Fibroblast of villous mesenchyme (primary cell): Measurements from ENCODE around the gene CDHR4. TPM values are rescaled to one million over a fixed set of nuclear protein-coding genes. Genes with fewer than 3 reads are reported as not detected.

ENCODE experiments used
- DNase-seq: peaks from one replicate; pipeline ENCODE4 v3.0.0-alpha.2; 2010; ENCODE audit warnings: low read depth
- H3K4me3 ChIP-seq: 2 replicates; pipeline ENCODE4 v1.5.1; 2011; ENCODE audit warnings: low read depth, mild to moderate bottlenecking, low read length
- total RNA-seq: library from RNA; depleted of rRNA; stranded (reverse); fragments of >200 nt; gene quantifications from 2 replicates; pipeline ENCODE4 v1.2.3, GENCODE V29; 2012
- TF ChIP-seq, protein P1 (sequence below): IDR thresholded peaks from 2 replicates; pipeline ENCODE4 v1.5.1; 2012; ENCODE audit warnings: low read depth, mild to moderate bottlenecking, low read length; ENCODE audit not compliant: insufficient read depth

Gene CDHR4, protein sequence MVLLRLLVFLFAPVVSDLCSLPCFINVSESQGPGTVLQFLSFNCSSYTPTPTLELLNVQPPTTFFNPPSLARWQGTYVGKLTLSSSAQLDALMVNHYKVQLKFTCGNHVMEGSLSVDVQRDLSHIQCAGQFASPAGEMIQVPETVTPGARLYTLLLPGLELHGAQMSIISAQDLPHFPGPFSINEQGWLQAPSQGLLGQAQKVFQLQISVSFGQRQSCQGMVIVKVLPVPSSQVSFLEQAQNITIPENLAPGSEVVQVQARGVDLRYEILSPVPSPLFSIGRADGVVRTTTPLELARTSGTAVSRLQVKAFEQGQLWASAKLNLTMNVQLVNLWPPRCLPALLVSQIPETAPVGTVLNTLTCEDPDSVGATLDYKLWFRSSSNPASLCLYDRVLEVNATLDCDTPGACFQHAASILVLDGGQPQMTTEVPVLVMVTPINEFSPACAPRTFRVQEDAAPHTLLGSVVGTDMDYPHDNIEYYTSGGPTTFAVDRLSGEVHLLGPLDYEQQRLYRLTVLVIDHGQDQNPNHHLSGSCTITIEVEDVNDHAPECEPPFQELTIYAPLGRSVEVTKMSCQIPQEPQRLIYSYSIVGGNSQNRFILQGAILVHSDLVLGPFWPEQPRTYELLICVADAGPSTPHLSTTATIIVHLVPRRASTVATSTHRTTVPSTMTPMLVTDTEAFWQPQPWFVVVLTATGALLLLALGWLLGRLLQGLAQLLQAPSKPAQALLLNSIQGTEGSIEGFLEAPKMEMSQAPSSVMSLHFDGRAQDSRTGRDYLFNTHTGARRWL
- total RNA-seq, result not detected in 2 replicates

DNA sequence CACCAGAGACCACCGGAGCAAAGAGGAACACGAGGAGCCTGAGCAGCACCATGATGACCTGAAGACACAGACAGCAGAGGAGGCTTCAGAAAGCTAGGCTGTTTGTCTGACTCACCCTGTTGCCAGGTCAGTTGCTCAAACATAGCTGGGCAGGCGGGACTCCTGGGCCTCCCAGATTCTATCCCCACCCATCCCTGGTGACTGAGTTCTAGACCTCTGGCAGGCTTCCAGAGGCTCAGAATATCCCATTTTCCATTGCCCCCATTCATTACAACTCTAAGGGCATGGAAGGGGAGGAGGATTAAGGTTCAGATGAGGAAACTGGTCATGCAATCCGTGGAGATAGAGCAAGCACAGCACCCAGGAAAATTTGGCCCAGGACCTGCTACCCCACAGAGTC is at the start of gene CDHR4:
TSS of gene CDHR4 (minus strand) at position 113 of the 400 bp plus-strand sequence. CDS start at position 52, 61 bp downstream.
- TF ChIP-seq, protein P1, sequence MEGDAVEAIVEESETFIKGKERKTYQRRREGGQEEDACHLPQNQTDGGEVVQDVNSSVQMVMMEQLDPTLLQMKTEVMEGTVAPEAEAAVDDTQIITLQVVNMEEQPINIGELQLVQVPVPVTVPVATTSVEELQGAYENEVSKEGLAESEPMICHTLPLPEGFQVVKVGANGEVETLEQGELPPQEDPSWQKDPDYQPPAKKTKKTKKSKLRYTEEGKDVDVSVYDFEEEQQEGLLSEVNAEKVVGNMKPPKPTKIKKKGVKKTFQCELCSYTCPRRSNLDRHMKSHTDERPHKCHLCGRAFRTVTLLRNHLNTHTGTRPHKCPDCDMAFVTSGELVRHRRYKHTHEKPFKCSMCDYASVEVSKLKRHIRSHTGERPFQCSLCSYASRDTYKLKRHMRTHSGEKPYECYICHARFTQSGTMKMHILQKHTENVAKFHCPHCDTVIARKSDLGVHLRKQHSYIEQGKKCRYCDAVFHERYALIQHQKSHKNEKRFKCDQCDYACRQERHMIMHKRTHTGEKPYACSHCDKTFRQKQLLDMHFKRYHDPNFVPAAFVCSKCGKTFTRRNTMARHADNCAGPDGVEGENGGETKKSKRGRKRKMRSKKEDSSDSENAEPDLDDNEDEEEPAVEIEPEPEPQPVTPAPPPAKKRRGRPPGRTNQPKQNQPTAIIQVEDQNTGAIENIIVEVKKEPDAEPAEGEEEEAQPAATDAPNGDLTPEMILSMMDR, result no peak
- no peak within 1 kb of the TSS for H3K4me3 ChIP-seq

DNA sequence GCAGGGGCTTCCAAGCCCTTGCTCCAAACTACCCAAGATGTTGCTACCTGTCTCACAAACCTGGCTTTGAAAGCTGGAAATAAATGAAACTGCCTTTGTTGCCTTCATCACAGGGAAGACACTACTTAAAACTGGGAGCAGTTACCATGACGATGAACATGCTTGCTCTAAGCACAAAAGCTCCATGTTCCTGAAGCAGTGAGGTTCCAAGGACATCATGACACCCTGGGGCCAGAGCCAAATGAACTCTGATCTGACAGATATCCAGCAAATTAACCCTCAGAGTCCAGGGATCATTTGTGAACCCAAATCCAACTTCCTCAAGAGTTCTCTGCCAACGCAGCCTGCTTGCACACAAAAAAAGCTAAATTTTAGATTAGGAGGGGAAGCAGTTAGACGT is 46.0 kb upstream of the CDHR4 start:
- TF ChIP-seq, protein P1, result no peak
- DNase-seq, result no peak
- H3K4me3 ChIP-seq, result no peak overlapping the region

More for the DNA sequence above, at the start of gene CDHR4:
- peak; percentile 70 for DNase-seq

DNA sequence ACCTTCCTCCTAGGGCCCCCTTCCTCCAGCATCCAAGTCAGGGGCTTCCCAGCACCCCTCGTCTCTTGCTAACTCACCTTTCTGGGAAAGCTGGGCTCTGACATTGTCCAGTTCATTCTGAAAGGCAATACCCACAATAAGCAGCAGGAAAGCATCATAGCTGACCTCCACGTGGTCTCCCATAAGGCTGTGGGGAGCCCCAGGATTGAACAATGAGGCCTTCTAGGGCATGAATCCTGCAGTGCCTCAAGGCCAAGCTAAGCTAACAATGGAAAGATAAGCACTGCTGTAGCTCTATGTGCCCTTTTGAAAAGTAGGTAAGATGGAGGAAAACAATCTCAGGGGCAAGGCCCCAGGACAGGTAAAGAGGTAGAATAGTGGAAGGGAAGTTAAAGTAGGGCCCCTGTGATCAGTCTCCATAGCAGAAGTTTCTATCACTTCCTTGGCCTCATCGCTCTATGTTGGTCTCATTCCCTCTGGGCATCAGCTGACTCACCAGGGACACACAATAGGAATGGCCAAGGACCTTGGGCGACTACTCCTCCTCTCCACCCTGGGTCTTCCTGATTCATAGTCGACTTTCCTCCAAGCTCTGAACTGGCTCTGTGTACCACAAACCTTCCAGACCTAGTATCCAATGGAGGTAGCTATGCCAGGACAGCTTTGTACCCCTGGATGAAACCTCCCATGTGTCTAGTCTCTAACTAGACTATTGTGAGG is 45.0 kb upstream of the CDHR4 start:
- DNase-seq, result no peak
- TF ChIP-seq, protein P1, result no peak
- H3K4me3 ChIP-seq, result no peak overlapping the region

DNA sequence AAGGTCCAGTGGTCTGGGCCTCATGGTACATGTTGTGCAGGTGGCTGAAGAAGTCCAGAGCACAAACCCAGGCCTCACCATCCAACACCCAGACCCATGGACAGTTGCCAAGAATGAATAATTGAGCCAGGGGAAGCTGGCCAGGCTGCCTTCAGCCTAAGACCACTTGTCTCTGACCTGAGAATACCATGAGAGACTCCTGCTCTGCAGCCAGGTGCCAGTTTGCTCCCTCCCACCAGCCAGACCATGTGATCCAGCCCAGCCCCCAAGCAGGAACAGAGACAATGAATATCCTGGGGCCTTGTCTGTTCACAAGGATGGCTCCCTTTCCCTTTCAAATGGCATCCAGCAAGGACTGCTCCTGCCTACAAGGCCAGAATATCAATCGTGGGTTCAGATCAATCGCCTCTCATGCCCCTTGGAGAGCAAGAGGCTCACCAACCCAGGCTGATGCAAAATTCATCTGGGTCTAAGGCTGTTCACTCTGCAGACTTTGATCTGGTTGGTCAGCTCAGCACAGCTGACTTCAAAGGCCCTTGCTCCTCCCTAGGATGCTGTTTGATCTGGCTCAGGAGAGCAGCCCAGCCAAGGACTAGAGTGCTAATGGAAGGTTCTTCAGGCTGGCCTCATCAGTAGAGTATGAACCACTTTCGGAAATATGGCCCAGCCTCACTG is 43.3 kb upstream of the CDHR4 start:
- DNase-seq, result no peak
- TF ChIP-seq, protein P1, result no peak
- no peak overlapping the region for H3K4me3 ChIP-seq

DNA sequence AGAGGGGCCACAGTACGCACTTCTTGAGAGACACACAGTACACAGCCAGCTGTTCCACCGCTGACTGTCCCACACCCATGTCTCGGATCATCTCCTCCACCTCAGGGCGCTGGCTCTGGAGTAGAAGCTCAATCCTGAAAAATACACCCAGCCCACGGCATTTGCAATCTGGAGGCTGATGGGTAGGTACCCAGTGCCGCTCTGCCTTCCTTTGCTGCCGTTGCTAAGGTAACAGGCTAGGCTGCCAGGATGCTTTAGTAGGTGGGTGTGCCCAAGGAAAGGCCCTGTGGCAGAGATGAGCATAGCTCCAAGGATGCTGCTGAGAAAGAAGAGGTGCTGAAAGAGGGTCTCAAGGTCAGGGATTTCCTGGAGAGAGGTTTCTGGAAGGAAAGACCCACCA is 42.1 kb upstream of the CDHR4 start:
- DNase-seq, result no peak
- H3K4me3 ChIP-seq, result no peak overlapping the region
- TF ChIP-seq, protein P1, result no peak

DNA sequence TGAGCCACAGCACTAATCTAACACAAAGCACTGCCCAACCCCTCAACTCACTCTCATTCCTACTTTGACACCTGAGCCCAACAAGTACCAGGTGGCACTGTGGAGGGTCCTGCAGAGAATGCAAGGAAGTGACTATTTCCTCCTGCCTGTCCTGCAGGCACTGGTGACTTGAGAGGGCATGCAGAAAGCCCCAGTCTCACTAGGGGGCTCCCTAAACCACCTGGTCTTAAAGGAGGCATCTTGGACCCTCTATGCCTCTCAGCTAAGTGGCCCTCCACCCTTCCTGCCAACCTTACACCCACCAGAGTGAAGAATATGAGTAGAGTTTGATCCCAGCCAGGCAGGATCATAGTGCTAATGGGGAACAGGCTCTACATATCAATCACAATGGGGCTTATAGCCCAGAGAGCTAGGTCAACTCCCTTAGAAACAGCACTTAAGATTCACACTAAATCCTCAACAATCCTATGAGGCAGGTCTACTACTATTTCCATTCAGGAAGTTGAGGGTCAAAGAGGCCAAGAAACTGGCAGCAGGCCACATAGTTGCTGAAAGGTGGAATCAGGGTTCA is 41.5 kb upstream of the CDHR4 start:
- TF ChIP-seq, protein P1, result peak; percentile 44
- peak; percentile 20 for DNase-seq
- H3K4me3 ChIP-seq, result no peak overlapping the region
